AG09309 (cell line): ENCODE measurements around the gene SLC47A2.
A peak's percentile ranks its signal among the peaks of the same experiment; 100 is the strongest.
"Not testable (repeated sequence)": the region's sequence is repeated elsewhere in the genome, so short reads cannot be mapped to it uniquely, and the experiment has no call there.

ENCODE experiments used
- DNase-seq: peaks from one replicate; pipeline ENCODE4 v3.0.0-alpha.2; 2010; ENCODE audit warnings: low read depth
- H3K4me3 ChIP-seq: 2 replicates; pipeline ENCODE4 v1.5.1; 2011; ENCODE audit warnings: mild to moderate bottlenecking, low read depth, low read length, moderate library complexity; ENCODE audit not compliant: control insufficient read depth
- TF ChIP-seq, protein P1 (sequence below): IDR thresholded peaks from 2 replicates; pipeline ENCODE4 v1.5.1; 2011; ENCODE audit warnings: mild to moderate bottlenecking, low read depth, low read length, inconsistent platforms; ENCODE audit not compliant: insufficient read depth, control insufficient read depth; ENCODE audit errors: missing control alignments

The SLC47A2 gene, protein sequence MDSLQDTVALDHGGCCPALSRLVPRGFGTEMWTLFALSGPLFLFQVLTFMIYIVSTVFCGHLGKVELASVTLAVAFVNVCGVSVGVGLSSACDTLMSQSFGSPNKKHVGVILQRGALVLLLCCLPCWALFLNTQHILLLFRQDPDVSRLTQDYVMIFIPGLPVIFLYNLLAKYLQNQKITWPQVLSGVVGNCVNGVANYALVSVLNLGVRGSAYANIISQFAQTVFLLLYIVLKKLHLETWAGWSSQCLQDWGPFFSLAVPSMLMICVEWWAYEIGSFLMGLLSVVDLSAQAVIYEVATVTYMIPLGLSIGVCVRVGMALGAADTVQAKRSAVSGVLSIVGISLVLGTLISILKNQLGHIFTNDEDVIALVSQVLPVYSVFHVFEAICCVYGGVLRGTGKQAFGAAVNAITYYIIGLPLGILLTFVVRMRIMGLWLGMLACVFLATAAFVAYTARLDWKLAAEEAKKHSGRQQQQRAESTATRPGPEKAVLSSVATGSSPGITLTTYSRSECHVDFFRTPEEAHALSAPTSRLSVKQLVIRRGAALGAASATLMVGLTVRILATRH

DNA sequence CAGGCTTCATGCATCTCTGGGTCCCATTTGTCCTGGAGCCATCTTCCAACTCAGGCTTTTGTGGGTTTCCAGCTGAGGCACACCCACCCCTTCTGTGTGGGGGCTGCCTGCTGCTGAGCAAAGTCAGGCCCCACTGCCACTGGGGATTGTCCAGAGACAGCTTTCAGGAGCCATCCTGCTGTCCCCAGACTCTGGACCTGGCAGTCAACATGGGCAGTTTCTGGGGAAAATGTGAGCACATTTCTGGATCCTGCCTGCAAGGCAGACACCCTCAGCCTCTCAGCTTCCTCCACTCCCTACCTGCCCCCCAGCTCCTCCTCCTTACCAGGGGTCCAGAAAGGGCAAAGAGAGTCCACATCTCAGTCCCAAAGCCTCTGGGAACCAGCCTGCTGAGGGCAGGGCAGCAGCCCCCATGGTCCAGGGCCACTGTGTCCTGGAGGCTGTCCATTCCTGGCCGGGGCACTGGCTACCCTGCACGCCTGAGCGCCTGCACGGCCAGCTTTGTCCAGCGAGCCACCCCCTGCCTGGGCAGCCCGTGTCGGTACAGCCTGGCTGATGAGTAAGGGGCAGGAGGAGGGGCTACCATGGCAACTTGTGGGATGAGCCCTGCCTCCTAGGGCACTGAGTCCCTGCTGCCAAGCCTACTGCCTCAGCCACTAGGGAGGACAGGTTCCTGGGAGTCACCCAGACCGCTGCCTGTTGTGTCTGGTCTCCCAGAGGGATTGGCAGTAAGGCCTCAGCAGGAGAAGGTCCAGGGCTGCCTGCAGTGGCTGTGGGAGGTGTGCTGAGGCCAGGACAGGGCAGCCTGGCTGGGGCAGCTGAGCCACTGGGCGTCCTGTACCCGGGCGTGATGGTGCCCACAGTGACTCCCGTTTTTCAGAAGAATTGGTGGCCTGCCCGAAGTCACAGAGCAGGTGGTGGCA lies at the start of gene SLC47A2:
SLC47A2 (minus strand) TSS at position 477 of the 923 bp plus-strand sequence; CDS start at position 448, 29 bp downstream.
- TF ChIP-seq, protein P1, sequence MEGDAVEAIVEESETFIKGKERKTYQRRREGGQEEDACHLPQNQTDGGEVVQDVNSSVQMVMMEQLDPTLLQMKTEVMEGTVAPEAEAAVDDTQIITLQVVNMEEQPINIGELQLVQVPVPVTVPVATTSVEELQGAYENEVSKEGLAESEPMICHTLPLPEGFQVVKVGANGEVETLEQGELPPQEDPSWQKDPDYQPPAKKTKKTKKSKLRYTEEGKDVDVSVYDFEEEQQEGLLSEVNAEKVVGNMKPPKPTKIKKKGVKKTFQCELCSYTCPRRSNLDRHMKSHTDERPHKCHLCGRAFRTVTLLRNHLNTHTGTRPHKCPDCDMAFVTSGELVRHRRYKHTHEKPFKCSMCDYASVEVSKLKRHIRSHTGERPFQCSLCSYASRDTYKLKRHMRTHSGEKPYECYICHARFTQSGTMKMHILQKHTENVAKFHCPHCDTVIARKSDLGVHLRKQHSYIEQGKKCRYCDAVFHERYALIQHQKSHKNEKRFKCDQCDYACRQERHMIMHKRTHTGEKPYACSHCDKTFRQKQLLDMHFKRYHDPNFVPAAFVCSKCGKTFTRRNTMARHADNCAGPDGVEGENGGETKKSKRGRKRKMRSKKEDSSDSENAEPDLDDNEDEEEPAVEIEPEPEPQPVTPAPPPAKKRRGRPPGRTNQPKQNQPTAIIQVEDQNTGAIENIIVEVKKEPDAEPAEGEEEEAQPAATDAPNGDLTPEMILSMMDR, result no peak
- DNase-seq, result no peak
- no peak within 1 kb of the TSS for H3K4me3 ChIP-seq

DNA sequence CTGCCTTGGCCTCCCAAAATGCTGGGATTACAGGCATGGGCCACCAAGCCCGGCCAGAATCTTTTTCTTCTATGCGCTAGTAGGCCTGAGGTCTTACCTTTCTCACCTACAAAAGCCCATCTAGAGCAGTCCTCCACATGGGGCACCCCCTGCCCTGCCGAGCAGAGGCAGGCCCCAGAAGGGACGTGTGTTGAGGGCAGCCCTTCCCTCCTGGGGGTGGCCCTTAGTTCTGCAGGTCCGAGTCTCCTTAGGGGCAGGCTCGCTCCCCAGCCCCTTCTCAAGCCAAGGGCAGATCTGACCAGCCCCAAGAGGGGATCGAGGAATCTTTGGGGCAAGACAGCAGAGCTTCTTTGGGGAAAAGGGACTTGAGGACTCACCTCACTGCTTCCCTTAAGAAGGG lies 49.6 kb upstream of the SLC47A2 start:
- no peak for DNase-seq
- no peak overlapping the region for H3K4me3 ChIP-seq
- TF ChIP-seq, protein P1, result no peak

DNA sequence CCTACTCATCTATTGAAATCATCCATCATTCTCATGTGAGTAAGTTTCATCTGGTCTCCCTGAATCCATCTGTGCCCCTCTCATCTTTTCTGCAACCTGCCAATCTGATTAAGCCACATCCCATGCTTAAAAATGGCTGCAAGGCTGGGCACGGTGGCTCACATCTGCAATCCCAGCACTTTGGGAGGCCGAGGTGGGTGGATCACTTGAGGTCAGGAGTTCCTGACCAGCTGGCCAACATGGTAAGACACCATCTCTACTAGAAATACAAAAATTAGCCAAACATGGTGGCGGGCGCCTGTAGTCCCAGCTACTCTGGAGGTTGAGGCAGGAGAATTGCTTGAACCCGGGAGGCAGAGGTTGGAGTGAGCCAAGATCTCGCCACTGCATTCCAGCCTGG lies 47.6 kb upstream of the SLC47A2 start:
- DNase-seq, H3K4me3 ChIP-seq: not testable (repeated sequence)

DNA sequence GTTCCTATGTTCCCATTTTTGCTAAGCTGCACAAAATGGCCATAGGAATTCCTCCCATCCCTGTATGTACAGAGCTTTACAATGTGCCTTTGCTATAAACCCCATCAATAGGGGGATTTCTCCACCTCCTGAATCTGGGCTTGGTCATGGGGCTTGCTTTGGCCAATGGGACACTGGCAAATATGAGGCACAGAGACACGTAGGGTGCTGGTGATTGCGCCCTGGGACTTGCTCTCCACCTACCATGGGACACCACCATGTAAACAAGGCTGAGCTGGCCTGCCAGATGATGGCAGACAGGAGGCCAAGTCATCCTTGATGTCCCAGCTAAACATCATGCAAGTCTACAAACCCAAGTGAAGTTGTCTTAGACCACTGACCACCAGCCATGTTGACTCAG lies 47.0 kb upstream of the SLC47A2 start:
- DNase-seq, result no peak
- TF ChIP-seq, protein P1, result no peak

DNA sequence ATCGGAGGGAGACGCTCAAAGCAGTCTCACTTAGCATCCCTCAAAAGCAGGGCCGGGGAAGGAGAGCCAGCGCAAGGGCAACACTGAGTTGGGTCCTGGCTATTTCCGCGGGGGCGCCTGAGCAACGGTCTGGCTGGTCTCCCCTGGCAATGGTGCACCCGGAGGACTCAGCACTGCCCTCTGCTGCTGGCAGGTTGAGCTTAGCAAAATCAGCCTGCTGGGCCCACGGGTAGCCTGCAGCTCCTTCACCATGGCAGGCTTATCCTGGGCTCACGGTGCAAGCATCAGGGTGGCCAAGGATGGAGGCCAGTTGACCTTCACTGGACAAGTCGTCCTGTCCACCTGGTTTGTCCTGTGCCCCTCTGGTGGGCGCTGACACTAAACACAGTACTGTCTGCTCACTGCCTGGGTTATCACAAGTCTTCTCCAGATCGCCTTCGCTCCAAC lies 46.2 kb upstream of the SLC47A2 start:
- H3K4me3 ChIP-seq, result no peak overlapping the region
- TF ChIP-seq, protein P1, result peak; percentile 93
- DNase-seq, result no peak

More for the DNA sequence above, 47.0 kb upstream of the SLC47A2 start:
- no peak overlapping the region for H3K4me3 ChIP-seq

DNA sequence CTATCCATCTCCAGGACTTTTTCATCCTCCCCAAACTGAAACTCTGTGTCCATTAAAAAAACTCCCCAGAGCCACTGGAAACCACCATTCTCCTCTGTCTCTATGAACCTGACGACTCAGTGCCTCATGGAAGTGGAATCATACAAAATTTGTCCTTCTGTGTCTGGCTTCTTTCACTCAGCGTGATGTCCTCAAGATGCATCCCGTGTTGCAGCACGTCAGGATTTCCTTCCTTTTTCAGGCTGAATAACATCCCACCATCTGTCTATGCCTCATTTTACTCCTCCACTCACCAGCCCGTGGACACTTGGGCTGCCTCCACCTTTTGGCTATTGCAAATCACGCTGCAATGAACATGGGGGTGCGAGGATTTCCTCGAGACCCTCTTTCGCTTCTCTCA lies 44.4 kb upstream of the SLC47A2 start:
- no peak overlapping the region for H3K4me3 ChIP-seq
- DNase-seq, result no peak
- TF ChIP-seq, protein P1, result no peak
